Neuron (in vitro differentiated cells): ENCODE results near the gene ARNT2.

Experiments used
- H2AFZ ChIP-seq: one replicate; pipeline ENCODE4 v1.6.1; 2013; ENCODE audit warnings: low read depth, mild to moderate bottlenecking, inconsistent platforms, low read length, moderate library complexity
- H3K27me3 ChIP-seq: one replicate; pipeline ENCODE4 v1.6.1; 2013; ENCODE audit warnings: low read length; ENCODE audit not compliant: insufficient read depth
- H3K36me3 ChIP-seq: one replicate; pipeline ENCODE4 v1.6.1; 2013; ENCODE audit warnings: low read length; ENCODE audit not compliant: insufficient read depth
- H3K4me1 ChIP-seq: one replicate; pipeline ENCODE4 v1.6.1; 2013; ENCODE audit warnings: low read length; ENCODE audit not compliant: insufficient read depth
- H3K4me3 ChIP-seq: 2 replicates; pipeline ENCODE4 v1.5.1; 2013; ENCODE audit warnings: mild to moderate bottlenecking, low read length, moderate library complexity
- H3K9me3 ChIP-seq: one replicate; pipeline ENCODE4 v1.6.1; 2013; ENCODE audit warnings: low read length

Gene ARNT2

GRCh38 chr15:80565988-80566387, 161.8 kb downstream of the ARNT2 start:
- Histone ChIP-seq H3K4me1 (no peaks in the 10 kb centered on the region), H3K36me3 (peaks cover 61% of the 10 kb centered on the region), H3K4me3 (no peak overlapping the region), H3K27me3 (no peaks in the 10 kb centered on the region), H3K9me3 (no peaks in the 10 kb centered on the region), H2AFZ (no peak overlapping the region)

GRCh38 chr15:80567721-80568157, 163.6 kb downstream of the ARNT2 start:
- Histone ChIP-seq H3K4me1 (no peaks in the 10 kb centered on the region), H3K9me3 (no peaks in the 10 kb centered on the region), H3K27me3 (no peaks in the 10 kb centered on the region), H2AFZ (no peak overlapping the region), H3K36me3 (peaks cover 71% of the 10 kb centered on the region), H3K4me3 (no peak overlapping the region)

GRCh38 chr15:80568298-80568697, 164.1 kb downstream of the ARNT2 start:
- H3K9me3 ChIP-seq, result no peaks in the 10 kb centered on the region
- H3K4me1 ChIP-seq, result no peaks in the 10 kb centered on the region
- H2AFZ ChIP-seq, result no peak overlapping the region
- H3K36me3 ChIP-seq, result peaks cover 69% of the 10 kb centered on the region
- H3K27me3 ChIP-seq, result no peaks in the 10 kb centered on the region
- no peak overlapping the region for H3K4me3 ChIP-seq

GRCh38 chr15:80568876-80569605, 164.9 kb downstream of the ARNT2 start:
- H3K27me3 ChIP-seq, result no peaks in the 10 kb centered on the region
- no peaks in the 10 kb centered on the region for H3K4me1 ChIP-seq
- H2AFZ ChIP-seq, result no peak overlapping the region
- peaks cover 69% of the 10 kb centered on the region for H3K36me3 ChIP-seq
- H3K9me3 ChIP-seq, result no peaks in the 10 kb centered on the region
- H3K4me3 ChIP-seq, result no peak overlapping the region

- H2AFZ ChIP-seq, result no peak overlapping the region
- H3K4me1 ChIP-seq, result no peaks in the 10 kb centered on the region
- peaks cover 74% of the 10 kb centered on the region for H3K36me3 ChIP-seq
- no peak overlapping the region for H3K4me3 ChIP-seq
- no peaks in the 10 kb centered on the region for H3K27me3 ChIP-seq
- H3K9me3 ChIP-seq, result no peaks in the 10 kb centered on the region
These were observed 165.5 kb downstream of the ARNT2 start for GRCh38 chr15:80569656-80570055.

- peaks cover 81% of the 10 kb centered on the region for H3K36me3 ChIP-seq
- no peaks in the 10 kb centered on the region for H3K27me3 ChIP-seq
- no peak overlapping the region for H3K4me3 ChIP-seq
- no peaks in the 10 kb centered on the region for H3K4me1 ChIP-seq
- H3K9me3 ChIP-seq, result no peaks in the 10 kb centered on the region
- H2AFZ ChIP-seq, result no peak overlapping the region
These were observed 166.4 kb downstream of the ARNT2 start for GRCh38 chr15:80570553-80570952.

GRCh38 chr15:80572337-80572736, 168.2 kb downstream of the ARNT2 start:
- Histone ChIP-seq H2AFZ (no peak overlapping the region), H3K27me3 (no peaks in the 10 kb centered on the region), H3K36me3 (peaks cover 84% of the 10 kb centered on the region), H3K9me3 (no peaks in the 10 kb centered on the region), H3K4me3 (no peak overlapping the region), H3K4me1 (no peaks in the 10 kb centered on the region)

GRCh38 chr15:80573606-80574005, 169.4 kb downstream of the ARNT2 start:
- no peaks in the 10 kb centered on the region for H3K4me1 ChIP-seq

GRCh38 chr15:80574590-80574989, 170.4 kb downstream of the ARNT2 start:
- Histone ChIP-seq H3K9me3 (no peaks in the 10 kb centered on the region), H3K27me3 (no peaks in the 10 kb centered on the region), H2AFZ (no peak overlapping the region), H3K36me3 (peaks cover 85% of the 10 kb centered on the region), H3K4me1 (no peaks in the 10 kb centered on the region), H3K4me3 (no peak overlapping the region)

More at GRCh38 chr15:80573606-80574005, 169.4 kb downstream of the ARNT2 start:
- Histone ChIP-seq H3K9me3 (no peaks in the 10 kb centered on the region), H2AFZ (no peak overlapping the region), H3K36me3 (peaks cover 89% of the 10 kb centered on the region), H3K4me3 (no peak overlapping the region), H3K27me3 (no peaks in the 10 kb centered on the region)

GRCh38 chr15:80576519-80577090, 172.4 kb downstream of the ARNT2 start:
- Histone ChIP-seq H3K27me3 (no peaks in the 10 kb centered on the region), H3K4me1 (no peaks in the 10 kb centered on the region), H3K9me3 (no peaks in the 10 kb centered on the region), H3K4me3 (no peak overlapping the region), H3K36me3 (peaks cover 83% of the 10 kb centered on the region), H2AFZ (no peak overlapping the region)

- H2AFZ ChIP-seq, result no peak overlapping the region
- no peaks in the 10 kb centered on the region for H3K9me3 ChIP-seq
- H3K4me3 ChIP-seq, result no peak overlapping the region
These were observed 173.5 kb downstream of the ARNT2 start for GRCh38 chr15:80577552-80578205.

GRCh38 chr15:80578206-80578595, 174.0 kb downstream of the ARNT2 start:
- peaks cover 85% of the 10 kb centered on the region for H3K36me3 ChIP-seq
- H2AFZ ChIP-seq, result no peak overlapping the region
- no peaks in the 10 kb centered on the region for H3K4me1 ChIP-seq
- no peak overlapping the region for H3K4me3 ChIP-seq
- no peaks in the 10 kb centered on the region for H3K27me3 ChIP-seq
- no peaks in the 10 kb centered on the region for H3K9me3 ChIP-seq

More at GRCh38 chr15:80577552-80578205, 173.5 kb downstream of the ARNT2 start:
- Histone ChIP-seq H3K36me3 (peaks cover 83% of the 10 kb centered on the region), H3K4me1 (no peaks in the 10 kb centered on the region), H3K27me3 (no peaks in the 10 kb centered on the region)

- H2AFZ ChIP-seq, result no peak overlapping the region
- H3K4me3 ChIP-seq, result no peak overlapping the region
- H3K27me3 ChIP-seq, result no peaks in the 10 kb centered on the region
- peaks cover 85% of the 10 kb centered on the region for H3K36me3 ChIP-seq
- H3K4me1 ChIP-seq, result no peaks in the 10 kb centered on the region
- no peaks in the 10 kb centered on the region for H3K9me3 ChIP-seq
These were observed 174.7 kb downstream of the ARNT2 start for GRCh38 chr15:80578871-80579270.
